ENCODE measurements around the gene ATMIN.

Gene ATMIN

DNA sequence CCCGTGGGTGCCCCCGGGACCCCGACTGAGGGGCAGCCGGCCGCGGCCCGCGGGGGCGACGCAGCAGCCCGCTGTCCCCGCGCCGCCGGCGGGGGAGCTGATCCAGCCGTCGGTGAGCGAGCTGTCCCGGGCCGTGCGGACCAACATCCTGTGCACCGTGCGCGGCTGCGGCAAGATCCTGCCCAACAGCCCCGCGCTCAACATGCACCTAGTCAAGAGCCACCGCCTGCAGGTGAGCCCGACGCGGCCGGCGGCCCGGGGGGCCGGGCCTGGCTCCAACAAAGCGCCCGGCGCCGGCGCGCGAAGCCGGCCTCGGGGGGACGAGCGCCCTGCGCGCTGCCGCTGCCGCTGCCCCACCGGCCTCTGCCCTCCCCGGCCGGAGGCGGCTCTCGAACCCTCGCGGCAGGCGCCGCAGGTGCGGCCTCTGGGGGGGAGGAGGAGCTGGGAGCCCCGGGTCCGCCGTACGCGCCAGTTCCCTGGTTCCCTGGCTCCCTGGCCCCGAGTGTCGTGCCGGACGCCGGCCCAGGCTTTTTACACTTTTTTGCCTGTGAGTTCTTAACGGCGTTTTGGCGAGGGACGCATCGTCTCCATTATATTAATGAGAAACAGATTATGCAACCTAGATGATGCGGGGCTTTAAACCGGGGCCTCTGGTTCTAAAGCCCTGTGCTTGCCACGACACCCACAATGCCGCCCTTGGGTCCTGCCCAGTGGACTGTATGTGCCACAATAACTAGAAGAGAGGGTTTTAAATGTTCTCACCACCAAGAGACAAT is 521 bp downstream of the ATMIN start:
- H2AFZ ChIP-seq (ENCODE audit: low read depth, low read length): no peak overlapping the region; the same call in 1 of the 2 replicates
- H3K4me2 ChIP-seq (ENCODE audit: low read length): peak overlapping the region; percentile 88
- TF ChIP-seq, protein P1, sequence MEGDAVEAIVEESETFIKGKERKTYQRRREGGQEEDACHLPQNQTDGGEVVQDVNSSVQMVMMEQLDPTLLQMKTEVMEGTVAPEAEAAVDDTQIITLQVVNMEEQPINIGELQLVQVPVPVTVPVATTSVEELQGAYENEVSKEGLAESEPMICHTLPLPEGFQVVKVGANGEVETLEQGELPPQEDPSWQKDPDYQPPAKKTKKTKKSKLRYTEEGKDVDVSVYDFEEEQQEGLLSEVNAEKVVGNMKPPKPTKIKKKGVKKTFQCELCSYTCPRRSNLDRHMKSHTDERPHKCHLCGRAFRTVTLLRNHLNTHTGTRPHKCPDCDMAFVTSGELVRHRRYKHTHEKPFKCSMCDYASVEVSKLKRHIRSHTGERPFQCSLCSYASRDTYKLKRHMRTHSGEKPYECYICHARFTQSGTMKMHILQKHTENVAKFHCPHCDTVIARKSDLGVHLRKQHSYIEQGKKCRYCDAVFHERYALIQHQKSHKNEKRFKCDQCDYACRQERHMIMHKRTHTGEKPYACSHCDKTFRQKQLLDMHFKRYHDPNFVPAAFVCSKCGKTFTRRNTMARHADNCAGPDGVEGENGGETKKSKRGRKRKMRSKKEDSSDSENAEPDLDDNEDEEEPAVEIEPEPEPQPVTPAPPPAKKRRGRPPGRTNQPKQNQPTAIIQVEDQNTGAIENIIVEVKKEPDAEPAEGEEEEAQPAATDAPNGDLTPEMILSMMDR (IDR thresholded peaks at IDR 0.05; ENCODE audit: low read depth, low read length): no peak
- no peak for TF ChIP-seq EZH2phosphoT487 (IDR thresholded peaks at IDR 0.05; ENCODE audit: low read depth)
- peak overlapping the region; percentile 92 for H3K4me3 ChIP-seq (ENCODE audit: low read length)
- H3K27me3 ChIP-seq (ENCODE audit: low read depth, low read length): no peaks in the 10 kb centered on the region
- H3K27ac ChIP-seq (ENCODE audit: low read length): no peak overlapping the region
- no peaks in the 10 kb centered on the region for H3K9me3 ChIP-seq (ENCODE audit: insufficient read depth, low read length)
- H3K9ac ChIP-seq (ENCODE audit: low read length): peak overlapping the region; percentile 59
- peaks cover 35% of the 10 kb centered on the region for H3K79me2 ChIP-seq (ENCODE audit: low read length)
- peaks cover 3% of the 10 kb centered on the region for H3K36me3 ChIP-seq (replicated peaks; ENCODE audit: low read depth, low read length)
- H3K4me1 ChIP-seq (ENCODE audit: low read length): peaks cover 10% of the 10 kb centered on the region
- no peaks in the 10 kb centered on the region for H4K20me1 ChIP-seq (ENCODE audit: insufficient read depth, low read length)

DNA sequence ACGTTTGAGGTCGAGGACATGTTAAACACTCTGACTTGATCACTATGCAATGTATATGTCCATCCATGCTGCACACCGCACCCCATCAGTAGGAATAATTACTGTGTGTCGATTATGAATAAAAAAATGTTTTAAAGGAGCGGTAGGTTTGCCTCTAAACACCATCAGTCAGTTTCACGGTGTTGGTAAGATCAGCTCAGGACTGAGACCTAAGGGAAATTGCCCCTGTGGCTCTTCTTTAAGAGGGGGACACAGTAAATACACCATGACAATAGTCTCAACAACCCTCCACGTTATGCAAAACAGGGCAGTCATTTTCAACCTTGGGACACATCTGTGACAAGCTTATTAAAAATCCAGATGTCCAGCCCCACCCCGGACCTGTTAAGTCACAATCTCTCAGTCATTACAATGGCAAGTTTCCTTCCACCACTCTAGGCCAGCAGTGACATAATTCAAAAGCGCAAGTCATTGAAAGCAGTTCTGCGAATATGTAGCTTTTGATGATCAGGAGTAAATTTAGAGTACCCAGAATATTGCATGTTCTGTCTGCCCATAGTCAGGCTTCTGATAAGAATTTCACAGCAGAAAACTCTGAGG is 1.2 kb downstream of the ATMIN start:
- no peak overlapping the region for H3K27ac ChIP-seq (ENCODE audit: low read length)
- peaks cover 9% of the 10 kb centered on the region for H3K36me3 ChIP-seq (replicated peaks; ENCODE audit: low read depth, low read length)
- H3K4me1 ChIP-seq (ENCODE audit: low read length): peaks cover 10% of the 10 kb centered on the region
- peak overlapping the region; percentile 92 for H3K4me3 ChIP-seq (ENCODE audit: low read length)
- peak overlapping the region; percentile 59 for H3K9ac ChIP-seq (ENCODE audit: low read length)
- no peak overlapping the region for H2AFZ ChIP-seq (ENCODE audit: low read depth, low read length)
- peaks cover 35% of the 10 kb centered on the region for H3K79me2 ChIP-seq (ENCODE audit: low read length)
- H4K20me1 ChIP-seq (ENCODE audit: insufficient read depth, low read length): no peaks in the 10 kb centered on the region
- TF ChIP-seq EZH2phosphoT487 (IDR thresholded peaks at IDR 0.05; ENCODE audit: low read depth): no peak
- TF ChIP-seq, protein P1 (IDR thresholded peaks at IDR 0.05; ENCODE audit: low read depth, low read length): no peak
- H3K9me3 ChIP-seq (ENCODE audit: insufficient read depth, low read length): no peaks in the 10 kb centered on the region
- H3K4me2 ChIP-seq (ENCODE audit: low read length): peak overlapping the region; percentile 88
- H3K27me3 ChIP-seq (ENCODE audit: low read depth, low read length): no peaks in the 10 kb centered on the region

DNA sequence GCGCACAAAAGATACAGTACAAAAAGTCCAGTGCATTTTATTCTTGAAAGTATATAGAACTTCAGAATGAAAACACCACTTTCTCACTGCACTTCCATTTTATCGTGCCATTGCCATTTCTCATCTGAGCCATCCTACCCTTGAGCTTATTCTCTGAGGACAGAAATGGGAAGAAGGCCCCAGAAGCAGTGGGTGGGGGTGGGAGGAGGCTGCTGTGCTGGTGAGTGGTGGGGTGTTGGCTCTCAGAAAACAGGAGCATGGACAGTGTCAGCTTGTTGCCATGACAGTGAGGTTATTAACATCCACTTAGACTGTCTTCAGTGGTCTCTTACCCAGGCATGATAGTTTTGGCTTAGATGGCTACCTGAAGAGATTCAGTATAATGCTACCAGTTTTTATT is 4.5 kb downstream of the ATMIN start:
- no peak overlapping the region for H3K4me3 ChIP-seq (ENCODE audit: low read length)

DNA sequence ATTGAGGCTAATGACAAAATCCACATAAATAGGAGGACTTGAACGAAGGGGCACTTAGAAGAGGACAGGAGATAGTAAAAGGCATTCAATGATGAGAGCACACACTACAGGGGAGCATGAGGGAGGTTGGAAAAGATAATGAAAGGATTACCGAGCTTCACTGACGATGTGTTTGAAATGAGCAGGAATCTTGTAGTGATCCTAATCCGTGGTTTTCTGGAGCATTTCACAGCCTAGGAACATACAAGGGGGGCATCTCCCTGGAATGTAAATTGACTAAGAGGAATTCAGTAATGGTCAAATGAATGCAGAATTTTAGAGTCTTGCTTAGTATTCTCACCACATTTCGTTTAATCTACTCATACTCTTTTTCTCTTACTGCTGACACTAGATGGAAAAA is 5.2 kb downstream of the ATMIN start:
- no peak overlapping the region for H3K4me3 ChIP-seq (ENCODE audit: low read length)
- H3K9ac ChIP-seq (ENCODE audit: low read length): no peak overlapping the region
- peaks cover 35% of the 10 kb centered on the region for H3K79me2 ChIP-seq (ENCODE audit: low read length)
- TF ChIP-seq, protein P1 (IDR thresholded peaks at IDR 0.05; ENCODE audit: low read depth, low read length): no peak
- no peaks in the 10 kb centered on the region for H3K9me3 ChIP-seq (ENCODE audit: insufficient read depth, low read length)
- H3K27ac ChIP-seq (ENCODE audit: low read length): no peak overlapping the region
- H3K4me2 ChIP-seq (ENCODE audit: low read length): no peak overlapping the region
- H3K27me3 ChIP-seq (ENCODE audit: low read depth, low read length): no peaks in the 10 kb centered on the region
- H2AFZ ChIP-seq (ENCODE audit: low read depth, low read length): no peak overlapping the region
- no peaks in the 10 kb centered on the region for H4K20me1 ChIP-seq (ENCODE audit: insufficient read depth, low read length)
- H3K4me1 ChIP-seq (ENCODE audit: low read length): peaks cover 7% of the 10 kb centered on the region
- H3K36me3 ChIP-seq (replicated peaks; ENCODE audit: low read depth, low read length): peaks cover 20% of the 10 kb centered on the region

More for the DNA sequence above, 4.5 kb downstream of the ATMIN start:
- H3K27ac ChIP-seq (ENCODE audit: low read length): no peak overlapping the region
- H3K9me3 ChIP-seq (ENCODE audit: insufficient read depth, low read length): no peaks in the 10 kb centered on the region
- no peak overlapping the region for H3K9ac ChIP-seq (ENCODE audit: low read length)
- no peaks in the 10 kb centered on the region for H4K20me1 ChIP-seq (ENCODE audit: insufficient read depth, low read length)
- peaks cover 13% of the 10 kb centered on the region for H3K36me3 ChIP-seq (replicated peaks; ENCODE audit: low read depth, low read length)
- no peak overlapping the region for H3K4me2 ChIP-seq (ENCODE audit: low read length)
- peaks cover 35% of the 10 kb centered on the region for H3K79me2 ChIP-seq (ENCODE audit: low read length)
- H3K4me1 ChIP-seq (ENCODE audit: low read length): peaks cover 10% of the 10 kb centered on the region
- H3K27me3 ChIP-seq (ENCODE audit: low read depth, low read length): no peaks in the 10 kb centered on the region
- TF ChIP-seq EZH2phosphoT487 (IDR thresholded peaks at IDR 0.05; ENCODE audit: low read depth): no peak
- TF ChIP-seq, protein P1 (IDR thresholded peaks at IDR 0.05; ENCODE audit: low read depth, low read length): no peak
- no peak overlapping the region for H2AFZ ChIP-seq (ENCODE audit: low read depth, low read length)

Data from OCI-LY3 (cell line).